Naive thymus-derived CD8-positive, alpha-beta T cell (primary cell): ENCODE data around the gene PYROXD2. TPM values are rescaled to one million over a fixed set of nuclear protein-coding genes. Genes with fewer than 3 reads are reported as not detected.
A peak's percentile ranks its signal among the peaks of the same experiment; 100 is the strongest.

Experiments
- ATAC-seq, 2 donors: fragments of 150-1000 bp; cut with Tn5 transposase in 1 of 2; sonication (Bioruptor Pico), chemical (Tn5 transposase) in 1 of 2; 1 replicate in 1 of 2; 2 replicates in 1 of 2; pipeline ENCODE4 v1.10.0; 2021; ENCODE audit warnings: mild to moderate bottlenecking in 2 of 2, moderate library complexity in 2 of 2
- POLR2A ChIA-PET: fragments of 350-600 bp; sonication (Branson Sonifier 250); formaldehyde crosslinking; loops from one replicate; lab custom pipeline; 2021; ENCODE audit warnings: antibody characterized with exemption; lab: Charles Lee
- DNase-seq, 10 donors: peaks; one replicate each; pipeline versions ENCODE4 v3.0.0 to v3.0.0-alpha.2; 2020 to 2022
- H3K27ac Mint-ChIP-seq, 10 donors: one replicate each; pipeline ENCODE4 v1.8.0; 2020 to 2022; ENCODE audit warnings: mild to moderate bottlenecking in 10 of 10, mixed read lengths in 10 of 10, moderate library complexity in 4 of 10, inconsistent platforms in 1 of 10
- H3K27me3 Mint-ChIP-seq, 5 donors: one replicate each; pipeline ENCODE4 v1.8.0; 2021 to 2022; ENCODE audit warnings: mixed read lengths in 5 of 5
- H3K36me3 Mint-ChIP-seq, 3 donors: one replicate each; pipeline ENCODE4 v1.8.0; 2020 to 2022; ENCODE audit warnings: mixed read lengths in 3 of 3, mild to moderate bottlenecking in 2 of 3, inconsistent platforms in 1 of 3
- H3K4me1 Mint-ChIP-seq, 4 donors: one replicate each; pipeline ENCODE4 v1.8.0; 2021 to 2022; ENCODE audit warnings: mixed read lengths in 4 of 4
- H3K4me3 Mint-ChIP-seq, 10 donors: one replicate each; pipeline ENCODE4 v1.8.0; 2020 to 2022; ENCODE audit warnings: mild to moderate bottlenecking in 10 of 10, mixed read lengths in 10 of 10, moderate library complexity in 6 of 10, inconsistent platforms in 1 of 10
- H3K9me3 Mint-ChIP-seq, 9 donors: one replicate each; pipeline ENCODE4 v1.8.0; 2020 to 2022; ENCODE audit warnings: mixed read lengths in 9 of 9, mild to moderate bottlenecking in 3 of 9, inconsistent platforms in 1 of 9, moderate library complexity in 1 of 9
- polyA plus RNA-seq, 3 donors: library from polyadenylated mRNA; unstranded; fragments of 300-500 nt; fragmentation: Illumina TruSeq; gene quantifications; one replicate each; pipeline ENCODE4 v1.2.3, GENCODE V29; 2021
- total RNA-seq, 8 experiments: library from RNA in 2 of 8; stranded (reverse) in 2 of 8; gene quantifications; one replicate each; pipeline ENCODE4 v1.2.3 and lab custom pipeline; 2021 to 2026

Gene PYROXD2
- 10 to 100 TPM; 20.3 TPM for total RNA-seq
- polyA plus RNA-seq, result 1 to 10 TPM; 3.8 to 5.7 (median 4.4) TPM
- total RNA-seq (lab: John Stamatoyannopoulos, UW), result 2.2 to 16.2 (median 8.2) reads per million in 6 experiments

DNA sequence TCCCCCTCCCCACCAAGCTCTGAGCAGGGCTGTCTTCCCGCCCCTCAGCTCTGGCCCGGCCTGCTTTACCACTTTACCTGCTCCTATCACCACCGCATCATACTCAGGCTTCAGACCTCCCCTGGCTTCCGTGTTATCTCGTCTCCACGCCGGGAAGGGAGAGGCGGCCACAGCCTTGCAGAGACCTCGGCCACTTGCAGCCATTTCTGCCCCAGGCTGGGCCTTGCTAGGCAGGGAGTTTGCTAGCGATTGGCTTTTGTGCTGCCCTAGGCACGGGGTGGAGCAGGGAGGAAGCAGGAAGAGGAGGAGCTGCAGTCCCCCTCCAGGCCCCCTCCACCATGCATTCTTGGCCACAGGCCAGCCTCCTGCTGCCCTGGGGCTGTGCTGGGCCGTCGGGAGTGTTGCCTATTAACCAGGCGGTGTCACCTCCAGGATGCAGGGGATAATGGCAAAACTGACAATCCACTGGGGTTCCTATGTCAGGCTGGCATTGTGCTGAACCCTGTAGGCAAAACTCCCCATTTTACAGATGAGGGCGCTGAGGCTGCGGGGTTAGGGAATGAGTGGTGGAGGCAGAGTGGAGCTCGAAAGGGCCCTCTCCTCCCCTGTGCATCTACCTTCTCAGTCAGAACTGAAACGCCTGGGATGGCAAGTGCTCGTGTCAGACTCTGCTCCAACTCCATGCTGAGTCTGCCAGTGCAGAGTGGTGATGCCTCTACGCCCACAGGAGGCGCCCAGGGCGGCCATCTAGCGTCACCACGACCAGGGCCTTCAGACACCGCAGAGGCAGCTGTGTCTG lies at the start of gene PYROXD2:
PYROXD2 (minus strand) TSS at position 251 of the 799 bp plus-strand sequence; CDS start at position 204, 47 bp downstream.
- POLR2A ChIA-PET, result interaction anchor here (0.9 to 1.5 kb wide), 3 partner anchors 8 to 52 kb away, joined by 3 to 9 read pairs (median 4); partner anchors contain the start of gene HPS1
- H3K9me3 Mint-ChIP-seq, result no peaks in the 10 kb centered on the region
- H3K27me3 Mint-ChIP-seq, result no peaks in the 10 kb centered on the region
- H3K4me3 Mint-ChIP-seq, result peak within 1 kb of the TSS; percentile 94 to 99 (median 98)
- H3K27ac Mint-ChIP-seq, result peak within 1 kb of the TSS; percentile 89 to 98 (median 96)
- peaks cover 8 to 32% (median 28%) of the 10 kb centered on the region in 4 donors for H3K4me1 Mint-ChIP-seq
- peaks cover 0 to 18% (median 0%) of the 10 kb centered on the region in 3 donors for H3K36me3 Mint-ChIP-seq
- ATAC-seq (peak; percentile 91 to 92), DNase-seq (peak; percentile 23 to 80 (median 58))

DNA sequence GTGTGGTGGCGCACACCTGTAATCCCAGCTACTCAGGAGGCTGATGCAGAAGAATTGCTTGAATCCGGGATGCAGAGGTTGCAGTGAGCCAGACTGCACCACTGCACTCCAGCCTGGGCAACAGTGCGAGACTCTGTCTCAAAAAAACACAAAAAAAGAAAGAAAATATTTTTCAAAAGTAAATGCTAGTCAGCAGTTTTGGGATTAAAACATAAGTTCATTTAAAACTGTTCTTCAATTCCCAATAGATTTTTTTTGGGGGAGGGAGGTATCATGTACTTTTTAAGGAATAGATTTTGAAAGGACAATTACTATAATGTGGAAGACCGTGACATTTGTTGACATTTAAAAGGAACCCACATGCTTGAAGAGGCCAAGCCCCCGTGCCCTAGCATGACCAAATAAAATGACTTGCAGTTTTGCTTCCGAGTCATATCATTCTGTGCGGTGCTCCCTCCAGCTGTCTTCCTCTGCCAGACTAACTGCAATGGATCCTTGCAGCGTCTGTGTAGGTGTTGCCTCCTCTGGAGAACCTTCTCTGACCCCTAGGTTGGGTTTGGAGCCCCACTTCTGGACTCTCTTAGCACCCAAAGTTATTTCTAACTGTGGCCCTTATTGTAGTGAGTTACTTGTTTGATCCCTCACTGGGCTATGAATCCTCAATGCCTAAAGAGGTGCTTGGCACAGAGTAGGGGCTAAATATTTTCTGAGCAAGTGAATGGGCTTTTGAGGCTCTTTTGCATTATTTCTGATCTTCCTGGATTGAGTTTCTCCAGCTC lies 49.2 kb upstream of the PYROXD2 start:
- Mint-ChIP-seq H3K27me3 (peaks cover 0 to 15% (median 12%) of the 10 kb centered on the region in 5 donors), H3K36me3 (no peaks in the 10 kb centered on the region), H3K4me1 (peaks cover 0 to 9% (median 9%) of the 10 kb centered on the region in 4 donors), H3K4me3 (no peak overlapping the region), H3K27ac (no peak overlapping the region), H3K9me3 (no peaks in the 10 kb centered on the region)
- DNase-seq (no peak), ATAC-seq (no peak)
- POLR2A ChIA-PET, result no interaction called here

DNA sequence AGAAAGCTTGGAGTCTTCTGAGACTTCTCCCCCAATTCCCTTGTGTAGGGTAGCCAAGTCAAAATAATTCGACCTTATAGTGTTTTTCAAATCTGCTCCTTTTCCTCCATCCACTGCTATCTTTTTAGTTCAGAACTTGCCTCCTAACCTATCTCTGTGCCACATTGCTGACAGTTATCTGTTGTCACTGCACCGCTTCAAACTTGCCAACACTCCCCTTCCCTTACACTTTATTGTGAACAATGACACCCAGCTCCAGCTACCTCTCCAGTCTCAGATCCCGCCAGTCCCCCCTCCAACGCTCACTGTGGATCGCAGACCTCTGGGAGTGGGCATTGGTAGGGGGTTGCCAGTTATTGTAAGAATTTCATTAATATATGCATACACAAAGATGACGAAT lies 48.0 kb upstream of the PYROXD2 start:
- Mint-ChIP-seq H3K4me3 (no peak overlapping the region), H3K27ac (no peak overlapping the region), H3K4me1 (peaks cover 0 to 8% (median 4%) of the 10 kb centered on the region in 4 donors), H3K27me3 (peaks cover 3 to 27% (median 15%) of the 10 kb centered on the region in 5 donors), H3K9me3 (no peaks in the 10 kb centered on the region), H3K36me3 (no peaks in the 10 kb centered on the region)
- POLR2A ChIA-PET, result no interaction called here
- DNase-seq (no peak), ATAC-seq (no peak)

DNA sequence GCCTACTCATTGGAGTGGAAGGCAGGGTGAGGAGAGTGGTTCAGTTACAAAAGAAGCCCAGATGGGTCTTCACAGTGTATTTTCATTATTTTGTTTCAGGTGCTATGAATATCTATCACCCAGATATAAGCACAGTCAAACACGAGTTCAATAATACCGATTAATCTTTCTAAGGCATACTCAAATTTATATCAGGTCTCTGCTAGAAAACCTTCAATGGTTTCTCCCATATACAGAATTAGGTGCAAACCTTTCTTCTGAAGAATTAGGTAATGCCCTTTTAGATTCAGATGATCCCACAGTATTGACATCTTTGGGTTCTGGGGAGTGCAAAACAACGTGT lies 46.5 kb upstream of the PYROXD2 start:
- peaks cover 5 to 34% (median 19%) of the 10 kb centered on the region in 5 donors for H3K27me3 Mint-ChIP-seq
- no peak for DNase-seq
- POLR2A ChIA-PET, result no interaction called here
- H3K27ac Mint-ChIP-seq, result no peak overlapping the region
- H3K36me3 Mint-ChIP-seq, result no peaks in the 10 kb centered on the region
- H3K4me1 Mint-ChIP-seq, result no peaks in the 10 kb centered on the region
- ATAC-seq, result no peak
- no peak overlapping the region for H3K4me3 Mint-ChIP-seq
- H3K9me3 Mint-ChIP-seq, result no peaks in the 10 kb centered on the region

DNA sequence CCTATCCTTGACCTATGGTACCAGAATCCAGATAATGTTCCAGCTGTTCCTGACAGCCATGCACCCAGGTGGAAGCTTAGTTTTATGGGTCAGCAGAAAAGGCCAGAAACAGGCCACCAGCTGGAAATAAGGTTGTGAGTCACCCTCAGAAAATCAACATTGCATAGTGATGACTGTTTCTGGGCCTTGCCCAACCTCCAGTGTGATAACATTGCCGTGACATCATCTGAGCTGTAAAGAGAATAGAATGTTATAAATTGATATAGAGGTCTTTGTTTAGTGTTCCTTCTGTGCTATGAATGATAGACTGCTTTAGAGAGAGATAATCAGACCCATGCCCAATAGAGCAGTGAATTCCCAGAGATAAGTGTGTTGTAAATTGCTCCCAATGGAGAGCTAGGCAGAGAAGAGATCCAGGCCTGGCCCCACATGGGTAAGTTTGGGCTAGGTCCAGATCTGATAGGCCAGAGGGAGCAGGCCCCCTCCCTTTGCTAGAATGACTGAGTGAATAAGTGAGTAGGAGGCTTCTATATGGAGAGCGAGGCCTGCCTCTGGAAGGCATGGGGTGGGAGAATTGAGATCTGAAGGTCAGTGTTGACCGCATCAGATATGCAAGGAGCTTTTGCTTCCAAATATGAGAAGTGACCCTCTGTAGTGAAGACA lies 46.0 kb upstream of the PYROXD2 start:
- peaks cover 5 to 34% (median 19%) of the 10 kb centered on the region in 5 donors for H3K27me3 Mint-ChIP-seq
- POLR2A ChIA-PET, result no interaction called here
- no peak overlapping the region for H3K4me3 Mint-ChIP-seq
- no peaks in the 10 kb centered on the region for H3K4me1 Mint-ChIP-seq
- H3K27ac Mint-ChIP-seq, result no peak overlapping the region
- no peak for ATAC-seq
- no peak for DNase-seq
- no peaks in the 10 kb centered on the region for H3K36me3 Mint-ChIP-seq
- H3K9me3 Mint-ChIP-seq, result no peaks in the 10 kb centered on the region

DNA sequence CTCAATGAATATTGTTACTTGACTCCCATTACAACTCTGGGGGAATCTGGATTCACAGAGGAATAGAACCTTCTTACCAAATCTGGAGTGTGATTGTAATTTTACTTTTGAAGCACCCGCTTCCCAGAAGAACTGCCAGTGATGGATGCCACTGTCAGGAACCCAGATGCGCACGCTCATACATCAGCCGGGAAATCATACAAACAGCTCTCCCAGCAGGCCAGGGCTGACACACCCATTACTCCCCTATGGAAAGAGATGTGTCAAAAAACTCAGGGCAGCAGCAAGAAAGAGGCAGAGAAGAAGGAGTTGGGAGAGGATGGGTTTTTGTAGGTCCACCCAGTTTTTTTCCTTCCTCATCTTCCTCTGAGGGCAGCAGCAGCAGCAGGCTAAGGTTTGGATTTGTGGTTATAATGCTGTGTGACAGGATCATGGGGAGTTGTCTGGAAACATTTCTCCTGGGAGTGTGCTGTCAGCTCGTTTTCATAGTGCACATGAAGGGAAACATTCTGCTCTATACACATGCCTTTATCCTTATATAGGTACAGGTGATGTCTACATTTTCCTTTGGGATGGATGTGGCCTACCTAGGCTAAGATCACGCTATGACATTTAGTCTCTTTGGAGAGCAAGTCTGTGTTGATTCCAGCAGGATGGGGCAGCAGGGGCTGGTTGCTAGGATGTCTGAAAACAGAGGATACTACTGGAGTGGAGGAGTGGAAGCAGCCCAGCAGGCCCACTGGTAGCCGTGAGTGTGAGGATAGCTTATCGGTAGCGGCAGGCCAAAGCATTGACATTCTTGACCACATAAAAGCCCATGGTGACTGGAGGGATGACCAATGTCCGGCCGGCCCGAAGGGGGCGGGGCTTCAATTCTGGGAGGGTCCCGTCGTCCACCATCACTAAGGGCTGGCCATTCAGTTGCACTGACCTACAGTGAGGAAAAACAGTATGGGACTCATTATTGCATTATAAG lies 44.1 kb upstream of the PYROXD2 start:
- POLR2A ChIA-PET, result no interaction called here

DNA sequence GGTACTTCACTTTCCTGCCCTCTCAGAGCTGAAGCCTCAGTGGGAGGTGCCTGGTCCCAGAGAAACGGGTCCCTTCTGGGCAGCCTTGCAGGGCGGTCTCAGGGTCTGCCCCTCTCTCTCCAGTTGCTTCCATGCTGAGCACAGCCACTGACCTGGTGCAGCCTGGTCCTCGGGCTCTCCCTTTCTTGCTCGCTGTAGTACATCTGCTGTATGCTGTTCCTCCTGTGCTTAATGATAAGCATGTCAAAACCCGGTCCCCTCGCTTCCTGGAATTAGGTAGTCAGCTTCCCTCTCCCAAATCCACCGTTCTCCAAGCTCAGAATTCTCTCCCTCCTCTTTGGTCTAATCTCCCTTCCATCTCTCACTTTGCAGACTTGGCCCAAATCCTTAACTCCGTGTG lies 42.7 kb upstream of the PYROXD2 start:
- POLR2A ChIA-PET, result no interaction called here
- no peak overlapping the region for H3K27ac Mint-ChIP-seq
- H3K27me3 Mint-ChIP-seq, result peaks cover 7 to 26% (median 15%) of the 10 kb centered on the region in 5 donors
- no peaks in the 10 kb centered on the region for H3K36me3 Mint-ChIP-seq
- ATAC-seq, result no peak
- no peak for DNase-seq
- no peaks in the 10 kb centered on the region for H3K9me3 Mint-ChIP-seq
- H3K4me3 Mint-ChIP-seq, result no peak overlapping the region
- H3K4me1 Mint-ChIP-seq, result no peaks in the 10 kb centered on the region

More for the DNA sequence above, 44.1 kb upstream of the PYROXD2 start:
- Mint-ChIP-seq H3K9me3 (no peaks in the 10 kb centered on the region), H3K36me3 (no peaks in the 10 kb centered on the region), H3K4me3 (peak overlapping the region in 1 of 10 donors; percentile 52), H3K27ac (no peak overlapping the region), H3K27me3 (peaks cover 5 to 34% (median 21%) of the 10 kb centered on the region in 5 donors), H3K4me1 (no peaks in the 10 kb centered on the region)
- DNase-seq, result no peak
- no peak for ATAC-seq

DNA sequence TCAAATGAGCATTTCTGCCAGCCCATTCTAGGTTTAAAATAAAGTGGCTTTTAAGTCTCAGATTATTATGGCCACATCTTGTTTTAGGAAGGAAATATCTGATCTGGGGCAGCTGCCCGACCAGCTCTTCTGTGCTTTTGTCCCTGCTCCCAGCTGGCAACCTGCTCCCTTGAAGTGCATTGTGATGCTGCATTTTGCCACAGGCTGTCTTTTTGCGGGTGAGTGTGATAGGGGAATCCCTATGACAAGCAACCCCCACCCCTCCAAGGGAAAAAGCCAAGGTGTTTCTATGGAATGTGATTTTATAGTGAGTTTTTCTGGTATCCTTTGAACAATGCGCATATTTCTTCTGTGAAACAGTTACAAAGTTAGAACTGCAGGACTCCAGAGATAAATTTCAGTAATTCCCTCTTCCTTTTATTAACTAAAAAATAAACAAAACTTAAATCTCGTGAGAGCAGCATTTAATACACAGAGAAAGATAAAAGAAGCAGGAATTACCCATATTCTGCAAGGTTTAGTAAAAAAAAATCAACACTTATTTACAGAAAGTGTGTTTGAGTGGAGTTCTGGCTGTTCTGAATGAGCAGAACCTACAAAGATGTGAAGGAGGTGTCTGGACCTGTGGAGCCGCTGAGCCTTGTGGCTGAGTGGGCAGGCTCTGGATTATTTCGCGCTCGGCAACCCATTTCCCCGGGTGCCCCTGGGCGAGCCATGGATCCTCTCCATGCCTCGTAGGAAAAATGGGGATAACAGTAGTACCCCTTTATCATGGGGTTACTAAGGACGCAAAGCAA lies 41.9 kb upstream of the PYROXD2 start:
- DNase-seq (no peak), ATAC-seq (no peak)
- POLR2A ChIA-PET, result no interaction called here
- no peaks in the 10 kb centered on the region for H3K9me3 Mint-ChIP-seq
- H3K36me3 Mint-ChIP-seq, result no peaks in the 10 kb centered on the region
- H3K27ac Mint-ChIP-seq, result peak overlapping the region in 1 of 10 donors; percentile 12
- H3K4me1 Mint-ChIP-seq, result no peaks in the 10 kb centered on the region
- H3K27me3 Mint-ChIP-seq, result peaks cover 12 to 30% (median 17%) of the 10 kb centered on the region in 5 donors
- no peak overlapping the region for H3K4me3 Mint-ChIP-seq

DNA sequence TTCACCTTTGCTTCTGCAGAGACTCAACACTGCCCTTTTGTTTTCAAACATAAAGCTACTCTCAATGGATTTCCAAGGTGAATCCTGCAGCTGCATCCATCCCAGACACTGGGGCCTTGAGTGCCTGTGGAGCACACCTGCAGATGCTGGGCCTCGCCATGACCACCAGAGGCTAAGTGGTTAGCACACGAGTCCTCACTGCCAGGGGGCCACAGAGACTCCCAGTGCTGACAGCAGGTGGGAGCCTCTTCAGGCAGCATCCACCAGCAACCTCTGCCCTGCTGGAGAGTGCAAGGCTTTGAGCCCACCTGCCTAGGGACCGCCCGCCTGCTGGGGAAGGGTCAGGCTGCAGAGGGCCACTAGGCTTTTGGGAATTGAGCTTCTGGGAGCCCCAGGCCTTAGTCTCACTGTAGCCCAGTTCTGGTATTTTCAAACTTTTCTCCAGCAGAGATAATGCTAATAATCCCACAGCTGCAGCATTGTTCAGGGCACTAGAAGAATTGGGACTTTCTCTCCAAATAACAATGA lies 41.1 kb upstream of the PYROXD2 start:
- Mint-ChIP-seq H3K4me3 (no peak overlapping the region), H3K27me3 (peaks cover 14 to 32% (median 20%) of the 10 kb centered on the region in 5 donors), H3K27ac (no peak overlapping the region), H3K4me1 (no peaks in the 10 kb centered on the region), H3K9me3 (no peaks in the 10 kb centered on the region), H3K36me3 (no peaks in the 10 kb centered on the region)
- POLR2A ChIA-PET, result no interaction called here
- ATAC-seq (no peak), DNase-seq (no peak)

DNA sequence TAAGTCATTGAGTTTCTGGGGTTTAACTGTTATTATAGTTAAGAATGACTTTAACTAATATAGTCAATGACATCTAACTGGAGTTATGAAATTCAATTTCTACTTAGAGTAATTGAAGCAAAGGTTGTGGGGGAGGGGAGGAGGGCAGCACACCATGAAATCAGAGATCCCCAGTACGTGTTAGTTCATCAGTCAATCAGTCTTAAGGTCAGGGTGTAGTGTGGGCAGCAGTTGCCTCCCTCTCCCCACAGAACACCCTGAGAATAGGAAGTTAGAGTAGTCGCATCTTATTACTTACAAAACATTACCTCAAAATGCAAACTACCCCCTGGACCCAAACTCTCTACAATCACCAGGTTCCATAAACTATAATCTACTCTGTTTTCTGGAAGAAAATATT lies 38.7 kb upstream of the PYROXD2 start:
- no peak overlapping the region for H3K27ac Mint-ChIP-seq
- H3K27me3 Mint-ChIP-seq, result peaks cover 14 to 25% (median 21%) of the 10 kb centered on the region in 5 donors
- POLR2A ChIA-PET, result interaction anchor here (0.5 kb wide), 1 partner anchor 20 kb away, joined by 3 read pairs; no protein-coding TSS in a partner anchor
- H3K4me1 Mint-ChIP-seq, result no peaks in the 10 kb centered on the region
- no peaks in the 10 kb centered on the region for H3K36me3 Mint-ChIP-seq
- H3K9me3 Mint-ChIP-seq, result no peaks in the 10 kb centered on the region
- DNase-seq (no peak), ATAC-seq (no peak)
- no peak overlapping the region for H3K4me3 Mint-ChIP-seq

DNA sequence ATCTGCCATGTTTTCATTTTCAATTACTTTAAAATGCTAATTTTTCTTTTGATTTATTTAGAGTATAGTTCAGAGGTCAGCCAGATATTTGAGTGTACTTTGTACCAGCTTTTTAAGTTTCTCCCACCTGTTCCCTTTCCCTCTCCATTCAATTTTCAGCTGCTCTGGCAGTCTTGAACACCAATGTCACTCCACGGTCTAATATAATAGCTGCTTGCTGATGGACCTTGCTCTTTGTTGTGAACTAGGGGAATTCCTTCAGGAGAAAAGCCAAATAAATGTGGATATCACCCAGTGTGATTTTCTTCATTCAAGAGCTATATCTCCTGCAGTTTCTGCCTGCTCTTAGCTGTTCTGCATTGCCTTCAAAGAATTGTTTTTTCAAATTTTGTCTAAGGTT lies 35.6 kb upstream of the PYROXD2 start:
- Mint-ChIP-seq H3K36me3 (no peaks in the 10 kb centered on the region), H3K4me1 (peaks cover 2 to 14% (median 9%) of the 10 kb centered on the region in 4 donors), H3K9me3 (no peaks in the 10 kb centered on the region), H3K27ac (no peak overlapping the region), H3K4me3 (no peak overlapping the region), H3K27me3 (peaks cover 9 to 18% (median 11%) of the 10 kb centered on the region in 5 donors)
- ATAC-seq (no peak), DNase-seq (no peak)
- POLR2A ChIA-PET, result no interaction called here
